T-helper 2 cell treated with Interferon-gamma antibody and Interleukin-4, amounts not matched to agents 100 ng/mL and 5 ng/mL, for 36 hours (primary cell): Measurements from ENCODE around the gene VIL1. TPM values are rescaled to one million over a fixed set of nuclear protein-coding genes. Genes with fewer than 3 reads are reported as not detected.

Source experiments
- intact Hi-C: fragments of 100-400 bp; cut with micrococcal nuclease; formaldehyde crosslinking; loops from one replicate; pipeline ENCODE4 v1.15.1; 2023
- total RNA-seq: library from RNA; stranded (reverse); gene quantifications from 2 replicates; pipeline ENCODE4 v1.2.3, GENCODE V29; 2022

Gene VIL1
- total RNA-seq, result not detected in 2 replicates

DNA sequence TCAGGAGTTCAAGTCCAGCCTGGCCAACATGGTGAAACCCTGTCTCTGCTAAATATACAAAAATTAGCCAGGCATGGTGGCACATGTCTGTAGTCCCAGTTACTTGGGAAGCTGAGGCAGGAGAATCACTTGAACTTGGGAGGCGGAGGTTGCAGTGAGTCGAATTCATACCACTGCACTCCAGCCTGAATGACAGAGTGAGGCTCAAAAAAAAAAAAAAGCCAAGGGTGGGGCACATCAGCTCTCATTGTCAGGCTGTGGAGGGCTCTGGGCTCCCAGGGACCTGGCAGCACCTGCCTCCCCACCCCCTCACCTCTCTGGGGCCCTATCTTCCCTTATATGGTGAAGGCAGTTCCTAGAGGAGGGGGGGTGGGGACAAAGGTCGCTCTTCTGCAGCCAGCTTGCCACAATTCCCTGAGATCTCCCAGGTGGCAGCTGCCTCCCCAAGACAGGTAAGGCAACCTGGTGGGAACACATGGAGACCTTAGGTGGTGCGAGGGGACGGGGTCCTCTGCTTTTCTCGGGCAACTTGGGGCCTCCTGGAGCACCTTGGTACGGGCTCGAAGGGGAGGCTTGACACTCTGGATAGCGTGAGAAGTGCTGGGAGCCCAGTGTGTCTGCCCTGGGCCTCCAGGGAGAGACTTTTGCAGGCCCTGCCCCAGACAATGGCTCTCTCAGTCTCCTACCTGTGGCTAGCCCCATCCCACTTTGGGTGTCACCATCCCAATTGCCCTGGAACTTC is at the start of gene VIL1:
Gene VIL1 (plus strand): TSS at position 407 of the 742 bp plus-strand sequence. CDS start 4,656 bp downstream, outside the sequence.
- intact Hi-C loops, result no loop called here

DNA sequence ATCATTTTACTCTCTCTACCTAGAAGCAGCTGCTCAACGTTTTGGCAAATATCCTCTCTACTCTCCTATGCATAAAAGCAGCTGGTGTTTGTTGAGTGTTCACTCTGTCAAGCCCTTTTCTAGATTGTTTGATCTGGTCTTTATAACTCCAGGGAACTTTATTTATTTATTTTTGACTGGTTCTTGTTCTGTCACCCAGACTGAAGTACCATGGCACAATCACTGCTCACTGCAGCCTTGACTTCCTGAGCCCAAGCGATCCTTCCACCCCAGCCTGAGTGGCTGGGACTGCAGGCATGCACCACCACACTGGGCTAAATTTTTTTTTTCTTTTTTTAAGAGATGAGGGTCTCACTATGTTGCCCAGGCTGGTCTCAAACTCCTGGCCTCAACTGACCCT is 49.6 kb upstream of the VIL1 start:
- intact Hi-C loops, result no loop called here

DNA sequence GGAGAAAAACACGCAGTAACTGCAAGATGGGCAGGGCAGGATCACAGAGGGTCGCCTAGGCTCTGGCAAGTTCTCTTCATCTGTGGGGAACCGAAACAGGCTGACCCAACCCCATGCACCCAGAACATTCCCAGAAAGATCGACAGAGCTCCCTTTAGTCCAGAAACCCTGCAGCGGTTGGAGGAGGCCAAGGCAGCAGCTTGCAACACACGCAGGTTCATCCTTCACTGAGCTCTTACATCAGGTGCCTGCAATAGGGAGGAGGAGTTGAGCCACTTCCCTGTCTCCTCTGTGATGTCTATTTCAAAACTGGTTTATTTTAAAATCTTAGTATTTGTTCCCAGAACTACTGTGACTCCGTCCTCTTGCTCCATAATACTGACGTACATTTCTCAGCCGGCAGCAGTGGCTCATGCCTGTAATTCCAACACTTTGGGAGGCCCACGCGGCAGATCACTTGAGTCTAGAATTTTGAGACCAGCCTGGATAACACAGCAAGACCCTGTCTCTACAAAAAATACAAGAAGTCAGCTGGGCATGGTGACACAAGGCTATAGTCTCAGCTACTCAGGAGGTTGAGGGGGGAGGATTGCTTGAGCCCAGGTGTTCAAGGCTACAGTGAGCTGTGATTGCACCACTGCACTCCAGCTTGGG is 48.4 kb upstream of the VIL1 start:
- intact Hi-C loops, result no loop called here

DNA sequence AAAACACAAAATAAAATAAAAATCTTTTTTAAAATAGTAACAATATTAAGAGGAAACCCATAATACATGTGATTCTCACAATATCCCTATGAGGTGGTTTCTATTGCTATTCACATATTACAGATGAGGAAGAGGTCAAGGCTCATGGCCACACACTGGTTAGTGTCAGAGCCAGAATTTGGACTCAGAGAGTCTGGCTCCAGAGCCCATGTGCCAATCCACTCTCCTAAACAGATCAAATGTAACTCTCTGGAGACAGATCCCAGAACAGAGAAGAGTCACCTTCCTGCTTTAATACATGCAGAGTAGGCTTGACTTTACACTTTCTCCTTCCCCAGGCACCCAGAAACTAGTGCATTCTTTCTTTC is 47.0 kb upstream of the VIL1 start:
- intact Hi-C loops, result no loop called here

DNA sequence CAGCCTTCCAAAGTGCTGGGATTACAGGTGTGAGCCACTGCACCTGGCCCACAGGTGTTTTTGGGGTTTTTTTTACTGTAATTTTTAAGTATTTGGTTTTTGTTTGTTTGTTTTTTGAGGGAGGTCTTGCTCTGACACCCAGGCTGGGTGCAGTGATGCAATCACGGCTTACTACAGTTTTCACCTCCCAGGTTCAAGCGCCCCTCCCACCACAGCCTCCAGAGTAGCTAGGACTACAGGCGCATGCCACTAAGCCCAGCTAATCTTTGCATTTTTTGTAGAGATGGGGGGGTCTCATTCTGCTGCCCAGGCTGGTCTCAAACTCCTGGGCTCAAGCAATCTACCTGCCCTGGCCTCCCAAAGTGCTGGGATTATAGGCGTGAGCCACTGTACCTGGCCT is 44.1 kb upstream of the VIL1 start:
- intact Hi-C loops, result no loop called here

DNA sequence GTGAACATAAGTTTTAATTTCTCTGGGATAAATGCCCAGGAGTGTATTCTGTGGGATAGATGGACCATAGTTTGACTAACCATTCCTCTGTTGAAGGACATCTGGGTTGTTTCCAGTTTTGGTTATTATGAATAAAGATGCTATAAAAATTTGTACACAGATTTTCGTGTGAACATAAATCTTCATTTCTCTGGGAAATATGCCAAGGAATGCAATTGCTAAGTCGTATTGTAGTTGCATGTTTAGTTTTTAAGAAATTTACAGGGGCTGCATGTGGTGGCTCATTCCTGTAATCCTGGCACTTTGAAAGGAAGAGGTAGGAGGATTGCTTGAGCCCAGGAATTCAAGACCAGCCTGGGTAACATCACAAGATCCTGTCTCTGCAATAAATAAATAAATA is 43.7 kb upstream of the VIL1 start:
- intact Hi-C loops, result no loop called here

DNA sequence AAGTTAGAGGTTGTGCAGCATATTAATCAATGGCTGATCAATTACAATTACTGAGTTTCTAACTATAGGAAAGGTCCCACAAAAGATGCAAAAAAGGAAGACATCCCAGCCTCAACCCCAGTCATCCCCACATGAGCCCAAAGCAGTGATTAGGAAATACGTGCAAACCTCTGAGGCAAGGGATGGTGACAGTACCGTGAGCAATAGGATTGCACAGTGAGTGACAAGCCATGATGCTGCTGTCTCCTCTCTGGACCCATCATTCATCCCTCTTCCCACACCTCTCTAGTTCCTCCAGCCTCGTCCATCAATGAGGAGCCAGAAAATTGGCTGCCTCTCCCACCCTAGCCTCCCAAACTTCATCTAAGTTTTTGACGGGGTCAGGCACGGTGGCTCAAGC is 40.9 kb upstream of the VIL1 start:
- intact Hi-C loops, result no loop called here

DNA sequence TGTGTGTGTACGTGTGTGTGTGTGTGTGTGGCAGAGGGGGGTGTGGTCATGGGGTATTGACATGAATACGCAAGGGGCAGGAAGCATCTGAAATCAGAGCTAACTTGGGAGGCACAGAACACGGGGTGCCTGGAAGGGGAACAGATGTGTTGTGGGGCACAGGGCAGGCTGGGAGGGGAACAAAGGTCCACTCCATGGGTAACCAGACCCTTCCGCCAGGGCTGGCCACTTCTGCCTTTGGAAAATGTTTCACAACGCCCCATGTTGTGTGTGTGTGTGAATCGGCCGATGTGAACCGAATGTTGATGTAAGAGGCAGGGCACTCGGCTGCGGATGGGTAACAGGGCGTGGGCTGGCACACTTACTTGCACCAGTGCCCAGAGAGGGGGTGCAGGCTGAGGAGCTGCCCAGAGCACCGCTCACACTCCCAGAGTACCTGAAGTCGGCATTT is 37.0 kb upstream of the VIL1 start, which contains the start of gene SLC11A1:
Gene SLC11A1 (plus strand): TSS at position 358 of the 451 bp plus-strand sequence. CDS start 96 bp downstream, outside the sequence.
- intact Hi-C loops, result no loop called here

DNA sequence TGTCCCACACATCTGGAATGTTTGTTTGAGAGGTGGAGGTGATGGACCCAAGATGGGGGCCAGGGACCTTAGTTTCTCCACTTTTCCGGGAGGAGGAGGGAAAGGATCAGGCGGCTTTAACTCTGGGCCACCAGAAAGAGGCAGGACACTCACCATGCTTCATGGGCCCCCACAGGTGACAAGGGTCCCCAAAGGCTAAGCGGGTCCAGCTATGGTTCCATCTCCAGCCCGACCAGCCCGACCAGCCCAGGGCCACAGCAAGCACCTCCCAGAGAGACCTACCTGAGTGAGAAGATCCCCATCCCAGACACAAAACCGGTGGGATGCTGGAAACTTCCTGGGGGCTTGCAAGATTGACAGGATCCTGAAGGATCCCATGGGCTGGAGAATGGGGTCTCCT is 36.1 kb upstream of the VIL1 start:
- intact Hi-C loops, result no loop called here

DNA sequence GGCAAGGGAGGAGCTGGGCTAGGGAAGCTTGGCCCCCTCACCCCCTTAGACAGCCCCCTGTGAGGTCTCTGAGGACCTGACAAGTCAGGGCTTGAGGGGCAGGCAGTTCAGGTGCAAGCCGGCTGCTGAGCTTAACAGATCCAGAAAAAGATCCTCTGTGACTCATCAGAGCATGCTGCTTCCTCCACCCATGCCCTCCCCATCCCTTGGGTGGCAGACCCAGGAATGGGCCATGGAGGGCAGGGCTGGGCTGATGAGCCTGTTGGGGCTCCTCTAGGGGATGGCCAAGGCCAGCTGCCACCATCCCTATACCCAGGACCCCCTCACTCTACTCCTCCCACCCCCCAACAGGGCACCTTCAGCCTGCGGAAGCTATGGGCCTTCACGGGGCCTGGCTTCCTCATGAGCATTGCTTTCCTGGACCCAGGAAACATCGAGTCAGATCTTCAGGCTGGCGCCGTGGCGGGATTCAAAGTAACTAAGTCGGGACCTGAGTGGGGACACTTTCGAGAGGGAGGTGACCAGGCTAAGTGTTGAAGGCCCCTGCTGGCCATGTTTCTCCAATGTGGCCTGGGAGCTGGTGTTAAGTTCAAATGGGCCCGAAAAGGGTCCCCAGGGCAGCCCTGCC is 34.9 kb upstream of the VIL1 start:
- intact Hi-C loops, result no loop called here

DNA sequence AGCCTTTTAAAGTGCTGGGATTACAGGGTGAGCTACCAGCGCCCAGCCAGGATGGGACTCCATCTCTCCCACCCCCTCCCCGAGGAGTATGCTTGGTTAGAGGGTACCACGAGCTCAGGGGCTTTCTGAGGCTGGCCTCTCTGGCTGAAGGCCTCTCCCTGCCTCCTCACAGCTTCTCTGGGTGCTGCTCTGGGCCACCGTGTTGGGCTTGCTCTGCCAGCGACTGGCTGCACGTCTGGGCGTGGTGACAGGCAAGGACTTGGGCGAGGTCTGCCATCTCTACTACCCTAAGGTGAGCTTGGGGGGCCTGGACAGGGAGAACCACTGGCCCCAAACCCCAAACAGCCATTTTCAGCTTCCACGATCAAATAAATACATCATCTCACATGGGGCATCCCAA is 33.9 kb upstream of the VIL1 start:
- intact Hi-C loops, result no loop called here

DNA sequence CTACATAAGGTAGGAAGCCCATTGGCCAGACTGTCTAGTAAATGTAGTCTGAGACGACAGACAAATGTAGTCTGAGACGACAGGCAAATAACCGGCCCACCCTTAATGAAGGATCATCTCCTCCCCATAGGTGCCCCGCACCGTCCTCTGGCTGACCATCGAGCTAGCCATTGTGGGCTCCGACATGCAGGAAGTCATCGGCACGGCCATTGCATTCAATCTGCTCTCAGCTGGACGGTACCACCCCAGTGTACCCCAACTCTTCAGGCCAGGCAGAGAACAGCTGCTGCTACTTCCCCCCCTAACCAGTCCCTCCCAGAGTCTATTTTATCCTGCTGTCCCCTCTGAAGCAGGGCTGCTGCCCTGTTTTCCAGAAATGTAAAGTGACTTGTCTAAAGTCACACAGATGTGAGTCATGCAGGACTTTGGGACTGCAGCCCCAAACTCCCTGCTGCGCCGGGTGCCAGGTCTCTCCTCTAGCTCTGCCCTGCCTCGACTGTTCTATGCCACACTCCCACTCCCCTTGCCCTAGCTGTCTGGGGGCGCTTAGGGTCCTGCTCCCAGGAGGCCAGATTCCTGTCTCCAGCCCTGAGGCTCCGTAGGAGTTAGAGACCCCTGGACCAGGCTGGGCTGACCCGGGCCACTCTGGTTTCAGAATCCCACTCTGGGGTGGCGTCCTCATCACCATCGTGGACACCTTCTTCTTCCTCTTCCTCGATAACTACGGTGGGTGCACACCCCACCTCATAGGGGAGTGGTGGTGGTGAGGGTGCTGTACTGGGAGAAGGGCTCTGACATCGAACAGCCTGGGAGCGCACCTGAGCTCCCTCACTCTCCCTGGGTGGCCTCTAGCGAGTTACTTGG is 32.2 kb upstream of the VIL1 start:
- intact Hi-C loops, result no loop called here

DNA sequence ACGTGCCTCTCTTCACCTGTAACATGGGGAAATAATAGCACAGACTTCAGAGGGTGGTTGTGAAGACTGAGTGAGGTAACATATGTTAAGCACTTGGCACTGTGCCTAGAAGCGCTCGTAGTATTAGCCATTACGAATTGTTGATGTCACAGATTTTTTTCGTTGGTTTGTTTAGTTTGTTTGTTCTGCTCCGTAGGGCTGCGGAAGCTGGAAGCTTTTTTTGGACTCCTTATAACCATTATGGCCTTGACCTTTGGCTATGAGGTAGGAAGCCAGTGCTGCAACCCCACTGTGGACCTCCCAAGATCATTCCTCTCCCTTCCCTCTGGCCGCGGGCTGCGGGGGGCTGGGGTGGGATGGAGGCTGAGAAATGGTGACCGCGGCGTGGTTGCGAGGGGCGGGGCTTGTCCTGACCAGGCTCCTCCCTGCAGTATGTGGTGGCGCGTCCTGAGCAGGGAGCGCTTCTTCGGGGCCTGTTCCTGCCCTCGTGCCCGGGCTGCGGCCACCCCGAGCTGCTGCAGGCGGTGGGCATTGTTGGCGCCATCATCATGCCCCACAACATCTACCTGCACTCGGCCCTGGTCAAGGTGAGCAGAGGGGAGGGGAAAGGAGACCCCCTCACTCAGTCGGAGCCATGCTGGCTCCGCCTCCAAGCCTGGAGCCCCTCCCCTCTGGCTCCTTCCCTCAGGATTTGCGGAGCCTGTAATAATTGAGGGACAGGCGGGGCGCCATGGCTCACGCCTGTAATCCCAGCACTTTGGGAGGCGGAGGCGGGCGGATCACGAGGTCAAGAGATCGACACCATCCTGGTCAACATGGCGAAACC is 31.3 kb upstream of the VIL1 start:
- intact Hi-C loops, result no loop called here

DNA sequence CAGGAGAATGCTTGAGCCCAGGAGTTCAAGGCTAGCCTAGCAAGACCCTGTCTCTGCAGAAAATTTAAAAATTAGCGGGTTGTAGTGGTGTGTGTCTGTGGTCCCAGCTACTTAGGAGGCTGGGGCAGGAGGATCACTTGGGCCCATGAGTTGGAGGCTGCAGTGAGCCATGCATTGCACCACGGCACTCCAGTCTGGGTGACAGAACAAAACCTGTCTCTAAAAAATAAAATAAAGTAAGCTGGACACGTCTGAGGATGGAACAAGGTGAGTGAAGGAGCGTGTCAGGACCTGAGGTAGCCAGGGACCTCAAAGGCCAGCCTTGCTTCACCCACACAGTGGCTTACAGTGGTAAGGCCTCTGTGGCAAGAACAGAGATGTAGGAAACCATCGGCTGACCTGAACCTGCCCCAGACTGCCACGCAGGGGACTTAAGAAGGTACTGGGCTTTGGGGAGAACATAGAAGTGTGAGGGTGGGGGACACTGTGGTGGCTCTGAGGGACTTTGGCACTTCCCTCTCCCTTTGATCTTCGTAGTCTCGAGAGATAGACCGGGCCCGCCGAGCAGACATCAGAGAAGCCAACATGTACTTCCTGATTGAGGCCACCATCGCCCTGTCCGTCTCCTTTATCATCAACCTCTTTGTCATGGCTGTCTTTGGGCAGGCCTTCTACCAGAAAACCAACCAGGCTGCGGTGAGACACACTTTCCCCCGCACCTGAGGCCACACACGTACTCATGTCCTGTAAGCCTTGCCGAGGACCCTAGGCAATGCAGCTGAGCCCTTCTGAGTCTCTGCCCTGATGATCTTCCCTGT is 29.4 kb upstream of the VIL1 start:
- intact Hi-C loops, result no loop called here

DNA sequence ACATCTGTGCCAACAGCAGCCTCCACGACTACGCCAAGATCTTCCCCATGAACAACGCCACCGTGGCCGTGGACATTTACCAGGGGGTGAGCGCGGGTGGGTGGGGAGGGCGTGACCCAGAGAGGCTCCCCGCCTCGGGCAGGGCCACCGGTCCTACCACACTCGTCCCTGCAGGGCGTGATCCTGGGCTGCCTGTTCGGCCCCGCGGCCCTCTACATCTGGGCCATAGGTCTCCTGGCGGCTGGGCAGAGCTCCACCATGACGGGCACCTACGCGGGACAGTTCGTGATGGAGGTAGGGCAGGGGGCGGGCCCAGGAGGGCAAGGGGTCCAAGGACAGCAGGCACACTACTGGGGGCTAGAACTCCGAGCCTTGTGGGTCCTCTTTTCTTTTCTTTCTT is 27.7 kb upstream of the VIL1 start:
- intact Hi-C loops, result no loop called here

DNA sequence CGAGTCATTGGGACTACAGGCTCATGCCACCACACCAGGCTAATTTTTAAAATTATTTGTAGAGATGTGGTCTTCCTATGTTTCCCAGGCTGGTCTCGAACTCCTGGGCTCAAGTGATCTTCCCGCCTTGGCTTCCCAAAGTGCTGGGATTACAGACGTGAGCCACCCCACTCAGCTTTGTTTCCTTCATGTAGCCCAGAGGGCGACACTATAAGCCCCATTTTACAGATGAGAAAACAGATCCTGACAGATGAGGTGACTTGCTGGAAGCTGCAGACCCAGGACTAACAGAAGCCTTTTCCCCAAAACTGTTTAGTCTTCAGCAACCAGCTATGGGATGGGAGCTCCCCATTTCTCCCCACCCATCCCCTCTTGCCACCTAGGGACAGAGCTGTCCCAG is 26.5 kb upstream of the VIL1 start:
- intact Hi-C loops, result no loop called here

DNA sequence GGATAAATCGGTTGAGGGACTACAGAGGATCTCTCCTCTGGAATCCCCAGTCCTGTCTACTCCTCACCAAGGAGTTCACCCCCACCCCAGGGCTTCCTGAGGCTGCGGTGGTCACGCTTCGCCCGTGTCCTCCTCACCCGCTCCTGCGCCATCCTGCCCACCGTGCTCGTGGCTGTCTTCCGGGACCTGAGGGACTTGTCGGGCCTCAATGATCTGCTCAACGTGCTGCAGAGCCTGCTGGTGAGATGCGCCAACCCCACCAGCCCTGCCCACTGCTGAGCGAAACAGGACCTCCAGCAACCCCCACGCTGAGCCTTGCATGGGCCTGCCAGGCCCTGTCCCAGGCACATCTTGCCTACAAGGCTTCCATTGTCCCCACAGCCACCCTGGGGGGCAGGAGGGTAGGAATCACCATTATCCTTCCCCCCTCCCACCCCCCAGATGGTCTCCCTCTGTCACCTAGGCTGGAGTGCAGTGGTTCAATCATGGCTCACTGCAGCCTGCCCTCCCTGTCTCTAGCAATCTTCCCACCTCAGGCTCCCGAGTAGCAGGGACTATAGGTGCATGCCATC is 25.9 kb upstream of the VIL1 start:
- intact Hi-C loops, result no loop called here

DNA sequence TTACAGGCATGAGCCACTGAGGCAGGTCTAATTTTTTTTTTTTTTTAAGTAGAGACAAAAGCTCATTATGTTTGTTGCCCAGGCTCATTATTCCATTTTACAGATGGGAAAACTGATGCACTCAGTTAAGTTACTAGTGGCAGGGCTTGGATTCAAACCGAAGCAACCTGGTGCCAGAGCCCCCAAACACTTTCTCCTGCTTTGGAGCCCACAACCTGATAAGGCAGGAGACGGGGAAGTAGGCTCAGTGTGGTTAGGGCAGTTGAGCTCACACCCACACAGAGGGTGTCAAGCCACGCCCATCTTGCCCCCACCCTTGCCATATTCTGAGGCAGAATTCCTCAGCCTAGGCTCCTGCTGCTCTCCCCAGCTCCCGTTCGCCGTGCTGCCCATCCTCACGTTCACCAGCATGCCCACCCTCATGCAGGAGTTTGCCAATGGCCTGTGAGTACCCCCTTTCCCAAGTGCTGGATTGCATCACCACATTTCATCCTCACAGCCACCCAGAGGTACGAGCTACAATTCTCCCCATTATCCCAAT is 25.1 kb upstream of the VIL1 start:
- intact Hi-C loops, result no loop called here
